MCF 10A (cell line): ENCODE data around the gene GPR108. TPM values are rescaled to one million over a fixed set of nuclear protein-coding genes. Genes with fewer than 3 reads are reported as not detected.

Source experiments
- BruUV-seq: library from RNA; stranded (reverse); fragments of 400-500 nt; replicated peaks from 2 replicates; lab custom pipeline; 2021; lab: Mats Ljungman, UMichigan
- CTCF ChIA-PET: fragments of 300-600 bp; sonication (Branson Sonifier 250); formaldehyde crosslinking; extraction: SDS; loops from one replicate; lab custom pipeline; 2021; ENCODE audit warnings: antibody characterized with exemption, inconsistent platforms; lab: Yijun Ruan, JAX
- POLR2A ChIA-PET: fragments of 300-600, 350-650 bp; sonication (Branson Sonifier 250); formaldehyde crosslinking; extraction: SDS; loops from one replicate; lab custom pipeline; 2020; ENCODE audit warnings: antibody characterized with exemption, inconsistent platforms; lab: Yijun Ruan, JAX
- DNase-seq: peaks from one replicate; pipeline ENCODE4 v3.0.0-alpha.2; 2018; ENCODE audit not compliant: unreplicated experiment
- H3K27ac Mint-ChIP-seq: one replicate; pipeline ENCODE4 v1.8.0; 2022; ENCODE audit warnings: mild to moderate bottlenecking, low read depth, mixed read lengths; ENCODE audit not compliant: unreplicated experiment
- H3K27me3 Mint-ChIP-seq: one replicate; pipeline ENCODE4 v1.8.0; 2022; ENCODE audit warnings: mixed read lengths; ENCODE audit not compliant: insufficient read depth, unreplicated experiment
- H3K36me3 Mint-ChIP-seq: one replicate; pipeline ENCODE4 v1.8.0; 2022; ENCODE audit warnings: mild to moderate bottlenecking, moderate library complexity, mixed read lengths; ENCODE audit not compliant: insufficient read depth, unreplicated experiment
- H3K4me1 Mint-ChIP-seq: one replicate; pipeline ENCODE4 v1.8.0; 2022; ENCODE audit warnings: mixed read lengths; ENCODE audit not compliant: insufficient read depth, unreplicated experiment
- H3K4me3 Mint-ChIP-seq: one replicate; pipeline ENCODE4 v1.8.0; 2022; ENCODE audit warnings: mild to moderate bottlenecking, moderate library complexity, mixed read lengths; ENCODE audit not compliant: unreplicated experiment
- H3K9me3 Mint-ChIP-seq: one replicate; pipeline ENCODE4 v1.8.0; 2022; ENCODE audit warnings: mixed read lengths; ENCODE audit not compliant: unreplicated experiment
- intact Hi-C: fragments of 100-400 bp; cut with micrococcal nuclease; formaldehyde crosslinking; loops from 2 replicates; pipeline ENCODE4 v1.14.1; 2022
- total RNA-seq: library from RNA; stranded (reverse); gene quantifications from 2 replicates; pipeline ENCODE4 v1.2.3, GENCODE V29; 2022
- TF ChIP-seq, protein P1 (sequence below): fragments of 200-600 bp; IDR thresholded peaks from one replicate; pipeline ENCODE4 v1.8.0; 2022; ENCODE audit warnings: antibody characterized with exemption, mild to moderate bottlenecking; ENCODE audit not compliant: unreplicated experiment

GPR108 gene
- total RNA-seq, 1 experiment from 2014 or later, result 115 TPM

DNA sequence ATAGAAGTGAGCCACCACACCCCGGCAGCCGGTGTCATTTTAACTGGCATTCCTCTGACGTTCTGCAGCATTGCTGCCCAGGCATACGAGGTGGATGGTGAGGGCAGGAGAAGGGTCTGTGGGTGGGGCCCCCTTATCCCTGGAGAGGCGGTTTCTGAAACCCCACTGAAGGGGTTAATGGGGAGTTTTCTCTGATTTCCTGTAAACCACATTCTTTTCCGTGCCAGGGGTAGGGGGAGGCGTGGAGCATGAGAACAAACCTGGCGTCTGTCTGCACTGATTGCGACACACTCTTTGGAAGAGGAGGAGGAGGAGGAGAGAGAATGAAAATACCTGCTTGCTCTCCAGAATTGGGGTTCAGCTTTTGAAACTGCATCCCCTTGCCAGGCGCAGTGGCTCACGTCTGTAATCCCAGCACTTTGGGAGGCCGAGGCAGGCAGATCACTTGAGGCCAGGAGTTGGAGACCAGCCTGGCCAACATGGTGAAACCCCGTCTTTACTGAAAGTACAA, 14.2 kb downstream of the GPR108 start:
- no peaks in the 10 kb centered on the region for H3K27me3 Mint-ChIP-seq
- CTCF ChIA-PET, result interaction anchor here (0.6 to 0.9 kb wide), 3 partner anchors 10 to 764 kb away, joined by 4 to 6 read pairs (median 4); no protein-coding TSS in a partner anchor
- H3K27ac Mint-ChIP-seq, result peak overlapping the region; percentile 82
- DNase-seq, result peak; percentile 92
- H3K9me3 Mint-ChIP-seq, result no peaks in the 10 kb centered on the region
- BruUV-seq, result no TSS peak
- intact Hi-C loops, result loop anchor here (5.0 kb wide), 1 partner anchor 139 kb away; no protein-coding TSS in a partner anchor
- peaks cover 31% of the 10 kb centered on the region for H3K4me1 Mint-ChIP-seq
- peaks cover 30% of the 10 kb centered on the region for H3K36me3 Mint-ChIP-seq
- POLR2A ChIA-PET, result interaction anchor here (7.7 kb wide), 1 partner anchor 16 kb away, joined by 189 read pairs; the partner anchor contains the start of genes GPR108 and TRIP10
- TF ChIP-seq, protein P1, sequence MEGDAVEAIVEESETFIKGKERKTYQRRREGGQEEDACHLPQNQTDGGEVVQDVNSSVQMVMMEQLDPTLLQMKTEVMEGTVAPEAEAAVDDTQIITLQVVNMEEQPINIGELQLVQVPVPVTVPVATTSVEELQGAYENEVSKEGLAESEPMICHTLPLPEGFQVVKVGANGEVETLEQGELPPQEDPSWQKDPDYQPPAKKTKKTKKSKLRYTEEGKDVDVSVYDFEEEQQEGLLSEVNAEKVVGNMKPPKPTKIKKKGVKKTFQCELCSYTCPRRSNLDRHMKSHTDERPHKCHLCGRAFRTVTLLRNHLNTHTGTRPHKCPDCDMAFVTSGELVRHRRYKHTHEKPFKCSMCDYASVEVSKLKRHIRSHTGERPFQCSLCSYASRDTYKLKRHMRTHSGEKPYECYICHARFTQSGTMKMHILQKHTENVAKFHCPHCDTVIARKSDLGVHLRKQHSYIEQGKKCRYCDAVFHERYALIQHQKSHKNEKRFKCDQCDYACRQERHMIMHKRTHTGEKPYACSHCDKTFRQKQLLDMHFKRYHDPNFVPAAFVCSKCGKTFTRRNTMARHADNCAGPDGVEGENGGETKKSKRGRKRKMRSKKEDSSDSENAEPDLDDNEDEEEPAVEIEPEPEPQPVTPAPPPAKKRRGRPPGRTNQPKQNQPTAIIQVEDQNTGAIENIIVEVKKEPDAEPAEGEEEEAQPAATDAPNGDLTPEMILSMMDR, result no peak
- H3K4me3 Mint-ChIP-seq, result peak overlapping the region; percentile 64

DNA sequence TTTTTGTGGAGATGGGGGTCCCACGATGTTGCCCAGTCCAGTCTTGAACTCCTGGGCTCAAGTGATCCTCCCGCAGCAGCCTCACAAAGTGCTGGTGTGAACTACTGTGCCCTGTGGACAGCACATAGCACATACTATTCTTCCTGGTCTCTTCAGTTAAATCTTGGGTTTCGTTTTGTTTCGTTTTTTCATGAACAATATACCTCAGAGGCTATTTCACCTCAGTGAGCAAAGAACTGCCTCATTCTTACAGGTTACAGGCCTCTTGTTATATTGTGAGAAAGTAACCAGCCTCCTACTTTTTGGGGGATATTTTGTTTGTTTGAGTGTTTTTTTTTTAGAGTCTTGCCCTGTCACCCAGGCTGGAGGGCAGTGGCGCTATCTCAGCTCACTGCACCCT, 15.6 kb downstream of the GPR108 start:
- ChIA-PET POLR2A (interaction anchor here (0.6 to 7.7 kb wide), 7 partner anchors 16 to 142 kb away, joined by 3 to 189 read pairs (median 10); partner anchors contain the start of genes GPR108, SH2D3A and TRIP10), CTCF (interaction anchor here (0.6 to 2.8 kb wide), 6 partner anchors 15 to 613 kb away, joined by 3 to 14 read pairs (median 4); no protein-coding TSS in a partner anchor)
- Mint-ChIP-seq H3K27me3 (no peaks in the 10 kb centered on the region), H3K4me1 (peaks cover 41% of the 10 kb centered on the region), H3K9me3 (peaks cover 8% of the 10 kb centered on the region), H3K4me3 (peak overlapping the region; percentile 95), H3K36me3 (peaks cover 43% of the 10 kb centered on the region), H3K27ac (peak overlapping the region; percentile 82)
- intact Hi-C loops, result loop anchor here (5.0 kb wide), 1 partner anchor 141 kb away; no protein-coding TSS in a partner anchor
- TF ChIP-seq, protein P1, result no peak
- BruUV-seq, result no TSS peak
- DNase-seq, result no peak

DNA sequence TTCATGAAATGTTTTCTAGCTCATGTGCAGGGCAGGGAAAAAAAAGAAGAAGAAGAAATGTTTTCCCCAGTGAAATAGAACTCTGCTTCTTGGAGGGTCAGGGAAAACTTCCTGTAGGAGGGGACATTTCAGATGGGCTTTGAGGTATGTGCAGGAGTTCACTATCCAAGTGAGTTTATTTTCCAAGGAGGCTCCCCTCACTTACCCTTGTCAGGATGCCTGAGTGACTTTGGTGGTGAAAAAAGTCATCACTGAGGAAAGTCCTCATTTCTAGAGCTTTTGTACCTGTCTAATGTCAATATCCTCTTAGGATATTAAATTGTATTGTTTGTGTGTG, 16.3 kb downstream of the GPR108 start:
- Mint-ChIP-seq H3K4me1 (peaks cover 47% of the 10 kb centered on the region), H3K27ac (peak overlapping the region; percentile 82), H3K4me3 (peak overlapping the region; percentile 95), H3K27me3 (no peaks in the 10 kb centered on the region), H3K36me3 (peaks cover 50% of the 10 kb centered on the region), H3K9me3 (peaks cover 8% of the 10 kb centered on the region)
- BruUV-seq, result no TSS peak
- ChIA-PET POLR2A (interaction anchor here (0.6 to 7.7 kb wide), 18 partner anchors 12 to 664 kb away, joined by 3 to 189 read pairs (median 4); partner anchors contain the start of genes CRB3, GPR108, SH2D3A and TRIP10), CTCF (interaction anchor here (0.5 to 2.8 kb wide), 6 partner anchors 17 to 1522 kb away, joined by 3 to 14 read pairs (median 3); partner anchors contain the start of gene GPR108)
- TF ChIP-seq, protein P1, result no peak
- no peak for DNase-seq
- intact Hi-C loops, result loop anchor here (5.0 kb wide), 1 partner anchor 141 kb away; no protein-coding TSS in a partner anchor
